ENCODE measurements around the gene PAFAH1B1.

Gene PAFAH1B1

DNA sequence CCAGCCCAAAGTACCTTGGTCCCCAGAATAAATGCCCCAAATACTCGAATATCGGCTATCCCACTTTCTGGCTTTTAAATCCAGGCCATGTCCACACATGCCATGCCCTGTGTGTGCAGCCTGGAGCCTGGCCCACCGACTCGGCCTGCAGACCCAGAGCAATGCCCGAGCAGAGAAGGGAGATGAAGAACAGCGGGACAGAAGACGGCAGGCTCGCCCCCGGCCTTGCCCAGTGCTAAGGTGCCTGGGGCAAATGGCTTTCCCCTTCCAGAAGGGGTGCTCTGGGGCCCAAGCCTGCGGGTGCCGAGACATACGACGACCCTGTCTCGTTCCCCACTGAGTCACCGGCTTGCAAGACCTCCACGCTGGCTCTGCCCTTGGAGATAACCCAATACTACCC, 110.2 kb downstream of the PAFAH1B1 start:
- Histone ChIP-seq H2BK5ac (ENCODE audit: low read depth, low read length, poor library complexity, severe bottlenecking) (no peak overlapping the region), H3K4ac (ENCODE audit: low read depth in 1 of 2, low read length in 2 of 2) (no peak overlapping the region), H3K4me2 (ENCODE audit: low read length, poor library complexity, severe bottlenecking) (no peak overlapping the region), H3K9ac (ENCODE audit: low read length) (no peak overlapping the region), H3K4me1 (ENCODE audit: control insufficient read depth, insufficient read depth, low read depth, low read length) (peaks cover 44% of the 10 kb centered on the region), H3K18ac (ENCODE audit: low read depth in 1 of 2, low read length in 2 of 2) (no peak overlapping the region), H4K8ac (ENCODE audit: low read length) (no peak overlapping the region), H3K23ac (ENCODE audit: low read length in 2 of 2) (no peak overlapping the region), H2BK120ac (ENCODE audit: low read depth, low read length) (no peak overlapping the region), H3K79me1 (replicated peaks; ENCODE audit: low read length, poor library complexity, severe bottlenecking) (peaks cover 35% of the 10 kb centered on the region), H4K91ac (ENCODE audit: low read length) (no peak overlapping the region), H3K14ac (ENCODE audit: low read length in 2 of 2) (no peak overlapping the region), H2BK12ac (ENCODE audit: low read length in 2 of 2) (no peak overlapping the region), H2BK15ac (ENCODE audit: low read depth, poor library complexity, severe bottlenecking) (no peak overlapping the region), H2AFZ (ENCODE audit: low read depth, low read length) (no peak overlapping the region), H3K36me3 (ENCODE audit: control insufficient read depth in 1 of 2, insufficient read depth in 2 of 2, low read depth in 1 of 2, low read length in 2 of 2) (peaks cover 49 to 61% of the 10 kb centered on the region in 2 experiments), H3K4me3 (ENCODE audit: insufficient read depth in 1 of 2, low read depth in 1 of 2, low read length in 2 of 2) (no peak overlapping the region), H2AK5ac (ENCODE audit: low read length, severe bottlenecking) (no peak overlapping the region), H3K27me3 (ENCODE audit: control insufficient read depth in 1 of 2, insufficient read depth in 1 of 2, low read length in 2 of 2) (no peaks in the 10 kb centered on the region), H3K9me3 (ENCODE audit: control insufficient read depth, low read length) (no peaks in the 10 kb centered on the region), H3K27ac (ENCODE audit: low read length, poor library complexity, severe bottlenecking) (no peak overlapping the region)
- 97% methylated on average over 16 of the region's 16 CpGs for WGBS
- no peak for DNase-seq

DNA sequence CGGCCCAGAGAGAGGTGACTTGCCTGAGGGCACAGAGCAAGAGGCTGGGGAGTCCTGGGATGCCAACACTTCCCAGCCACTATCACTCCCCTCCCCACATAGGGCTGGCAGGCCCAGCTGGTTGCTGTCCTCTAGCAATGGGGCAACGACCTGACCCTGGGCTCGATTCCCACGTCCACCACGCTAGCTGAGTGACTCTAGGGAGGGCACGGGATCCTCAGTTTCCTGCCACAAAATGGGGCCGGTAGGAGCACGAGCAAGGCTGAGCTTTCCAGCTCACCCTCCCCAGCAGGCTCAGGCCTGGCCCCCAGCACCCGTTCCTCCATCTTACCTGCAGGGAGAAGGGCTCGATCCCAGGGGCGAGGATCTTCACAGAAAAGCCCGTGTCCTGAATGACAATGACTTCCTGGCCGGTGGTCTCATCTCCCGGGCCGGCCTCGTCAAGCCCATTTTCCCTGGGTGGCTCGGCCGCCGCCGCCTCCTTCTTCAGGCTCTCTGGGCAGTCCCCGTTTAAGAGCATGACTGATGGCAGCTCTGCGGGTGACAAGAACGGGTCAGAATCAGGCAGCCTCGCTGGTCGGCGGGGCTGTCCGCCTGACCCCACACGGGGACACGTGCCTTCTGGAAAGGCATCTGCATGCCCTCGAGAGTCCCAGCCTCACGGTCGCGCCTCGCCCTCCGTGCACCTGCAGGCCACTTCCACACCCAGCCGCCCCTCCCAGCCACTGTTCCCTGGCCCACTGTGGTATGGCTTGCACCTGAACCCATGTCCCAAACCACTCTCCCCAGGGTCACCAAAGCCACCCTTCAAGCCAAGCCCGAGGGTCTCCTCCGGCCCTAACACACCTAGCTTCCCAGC, 110.8 kb downstream of the PAFAH1B1 start:
- Histone ChIP-seq H3K4me1 (ENCODE audit: control insufficient read depth, insufficient read depth, low read depth, low read length) (peaks cover 51% of the 10 kb centered on the region), H3K4me2 (ENCODE audit: low read length, poor library complexity, severe bottlenecking) (no peak overlapping the region), H3K27ac (ENCODE audit: low read length, poor library complexity, severe bottlenecking) (no peak overlapping the region), H2AFZ (ENCODE audit: low read depth, low read length) (no peak overlapping the region), H3K18ac (ENCODE audit: low read depth in 1 of 2, low read length in 2 of 2) (no peak overlapping the region), H2BK120ac (ENCODE audit: low read depth, low read length) (no peak overlapping the region), H3K23ac (ENCODE audit: low read length in 2 of 2) (no peak overlapping the region), H2BK12ac (ENCODE audit: low read length in 2 of 2) (no peak overlapping the region), H2BK15ac (ENCODE audit: low read depth, poor library complexity, severe bottlenecking) (no peak overlapping the region), H3K4ac (ENCODE audit: low read depth in 1 of 2, low read length in 2 of 2) (no peak overlapping the region), H4K91ac (ENCODE audit: low read length) (no peak overlapping the region), H3K9me3 (ENCODE audit: control insufficient read depth, low read length) (no peaks in the 10 kb centered on the region), H3K4me3 (ENCODE audit: insufficient read depth in 1 of 2, low read depth in 1 of 2, low read length in 2 of 2) (no peak overlapping the region), H3K9ac (ENCODE audit: low read length) (no peak overlapping the region), H3K14ac (ENCODE audit: low read length in 2 of 2) (no peak overlapping the region), H4K8ac (ENCODE audit: low read length) (no peak overlapping the region), H3K79me1 (replicated peaks; ENCODE audit: low read length, poor library complexity, severe bottlenecking) (peaks cover 35% of the 10 kb centered on the region), H3K36me3 (ENCODE audit: control insufficient read depth in 1 of 2, insufficient read depth in 2 of 2, low read depth in 1 of 2, low read length in 2 of 2) (peaks cover 44 to 56% of the 10 kb centered on the region in 2 experiments), H2BK5ac (ENCODE audit: low read depth, low read length, poor library complexity, severe bottlenecking) (no peak overlapping the region), H3K27me3 (ENCODE audit: control insufficient read depth in 1 of 2, insufficient read depth in 1 of 2, low read length in 2 of 2) (no peaks in the 10 kb centered on the region), H2AK5ac (ENCODE audit: low read length, severe bottlenecking) (no peak overlapping the region)
- no peak for DNase-seq
- WGBS = 96% methylated on average over 38 of the region's 38 CpGs

DNA sequence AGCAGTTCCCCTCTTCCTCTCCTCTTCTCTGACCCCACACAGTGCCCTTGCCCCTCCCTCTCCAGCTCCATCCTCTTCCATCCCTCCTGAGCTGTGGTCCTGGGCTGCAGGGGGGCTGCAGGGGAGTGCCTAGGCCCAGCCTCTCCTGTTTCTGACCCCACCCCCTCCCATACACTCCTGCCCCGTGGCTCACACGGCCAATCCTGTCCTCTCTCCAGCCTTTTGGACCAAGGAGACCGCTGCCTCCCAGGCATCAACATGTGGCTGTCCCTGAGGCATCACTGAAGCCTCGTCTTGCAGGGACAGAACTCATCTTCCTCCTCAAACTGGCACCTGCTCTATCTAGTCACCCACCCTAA, 111.4 kb downstream of the PAFAH1B1 start:
- Histone ChIP-seq H2BK5ac (ENCODE audit: low read depth, low read length, poor library complexity, severe bottlenecking) (no peak overlapping the region), H3K27me3 (ENCODE audit: control insufficient read depth in 1 of 2, insufficient read depth in 1 of 2, low read length in 2 of 2) (no peaks in the 10 kb centered on the region), H3K36me3 (ENCODE audit: control insufficient read depth in 1 of 2, insufficient read depth in 2 of 2, low read depth in 1 of 2, low read length in 2 of 2) (peaks cover 42 to 53% of the 10 kb centered on the region in 2 experiments), H2BK120ac (ENCODE audit: low read depth, low read length) (no peak overlapping the region), H3K4me2 (ENCODE audit: low read length, poor library complexity, severe bottlenecking) (no peak overlapping the region), H3K9me3 (ENCODE audit: control insufficient read depth, low read length) (no peaks in the 10 kb centered on the region), H2BK12ac (ENCODE audit: low read length in 2 of 2) (peak overlapping the region in 1 of 2 experiments; percentile 12), H4K8ac (ENCODE audit: low read length) (no peak overlapping the region), H3K18ac (ENCODE audit: low read depth in 1 of 2, low read length in 2 of 2) (no peak overlapping the region), H2AFZ (ENCODE audit: low read depth, low read length) (no peak overlapping the region), H3K23ac (ENCODE audit: low read length in 2 of 2) (no peak overlapping the region), H3K9ac (ENCODE audit: low read length) (no peak overlapping the region), H3K4ac (ENCODE audit: low read depth in 1 of 2, low read length in 2 of 2) (no peak overlapping the region), H2AK5ac (ENCODE audit: low read length, severe bottlenecking) (no peak overlapping the region), H4K91ac (ENCODE audit: low read length) (no peak overlapping the region), H3K79me1 (replicated peaks; ENCODE audit: low read length, poor library complexity, severe bottlenecking) (peaks cover 35% of the 10 kb centered on the region), H3K4me3 (ENCODE audit: insufficient read depth in 1 of 2, low read depth in 1 of 2, low read length in 2 of 2) (no peak overlapping the region), H3K14ac (ENCODE audit: low read length in 2 of 2) (peak overlapping the region in 1 of 2 experiments; percentile 26), H2BK15ac (ENCODE audit: low read depth, poor library complexity, severe bottlenecking) (no peak overlapping the region), H3K4me1 (ENCODE audit: control insufficient read depth, insufficient read depth, low read depth, low read length) (peaks cover 57% of the 10 kb centered on the region), H3K27ac (ENCODE audit: low read length, poor library complexity, severe bottlenecking) (no peak overlapping the region)
- 76% methylated on average over 4 of the region's 4 CpGs for WGBS
- DNase-seq = no peak

DNA sequence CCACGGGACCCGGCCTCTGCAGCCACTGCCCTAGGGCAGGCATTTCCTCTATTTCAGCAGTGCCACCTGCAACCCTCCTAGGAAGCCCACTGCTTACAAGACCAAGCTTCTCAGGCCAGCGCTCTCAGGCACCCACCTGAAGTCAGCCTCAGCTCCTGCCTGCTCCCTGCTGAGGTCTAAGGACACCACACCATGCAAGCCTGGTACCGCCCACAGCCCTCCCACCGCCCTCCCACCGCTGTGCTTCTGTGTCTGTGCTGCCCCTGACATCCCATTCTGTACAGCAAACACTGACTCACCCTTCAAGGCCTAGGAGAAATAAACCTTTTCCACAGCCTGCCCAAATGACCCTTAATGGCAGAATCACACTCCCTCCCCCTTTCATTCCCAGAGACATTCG, 111.8 kb downstream of the PAFAH1B1 start:
- Histone ChIP-seq H3K36me3 (ENCODE audit: control insufficient read depth in 1 of 2, insufficient read depth in 2 of 2, low read depth in 1 of 2, low read length in 2 of 2) (peaks cover 38 to 49% of the 10 kb centered on the region in 2 experiments), H4K91ac (ENCODE audit: low read length) (no peak overlapping the region), H3K4ac (ENCODE audit: low read depth in 1 of 2, low read length in 2 of 2) (no peak overlapping the region), H2BK15ac (ENCODE audit: low read depth, poor library complexity, severe bottlenecking) (no peak overlapping the region), H2AK5ac (ENCODE audit: low read length, severe bottlenecking) (no peak overlapping the region), H3K4me1 (ENCODE audit: control insufficient read depth, insufficient read depth, low read depth, low read length) (peaks cover 61% of the 10 kb centered on the region), H2BK120ac (ENCODE audit: low read depth, low read length) (no peak overlapping the region), H2AFZ (ENCODE audit: low read depth, low read length) (no peak overlapping the region), H4K8ac (ENCODE audit: low read length) (no peak overlapping the region), H2BK5ac (ENCODE audit: low read depth, low read length, poor library complexity, severe bottlenecking) (no peak overlapping the region), H3K14ac (ENCODE audit: low read length in 2 of 2) (no peak overlapping the region), H3K27ac (ENCODE audit: low read length, poor library complexity, severe bottlenecking) (no peak overlapping the region), H3K18ac (ENCODE audit: low read depth in 1 of 2, low read length in 2 of 2) (no peak overlapping the region), H3K9me3 (ENCODE audit: control insufficient read depth, low read length) (no peaks in the 10 kb centered on the region), H2BK12ac (ENCODE audit: low read length in 2 of 2) (no peak overlapping the region), H3K9ac (ENCODE audit: low read length) (peak overlapping the region; percentile 45), H3K79me1 (replicated peaks; ENCODE audit: low read length, poor library complexity, severe bottlenecking) (peaks cover 35% of the 10 kb centered on the region), H3K4me2 (ENCODE audit: low read length, poor library complexity, severe bottlenecking) (no peak overlapping the region), H3K27me3 (ENCODE audit: control insufficient read depth in 1 of 2, insufficient read depth in 1 of 2, low read length in 2 of 2) (no peaks in the 10 kb centered on the region), H3K23ac (ENCODE audit: low read length in 2 of 2) (no peak overlapping the region), H3K4me3 (ENCODE audit: insufficient read depth in 1 of 2, low read depth in 1 of 2, low read length in 2 of 2) (no peak overlapping the region)
- DNase-seq = peak; percentile 74
- WGBS = 75% methylated on average over 7 of the region's 7 CpGs

Measured in mesenchymal stem cell (in vitro differentiated cells and primary cell).